KBM-7 (cell line): ENCODE measurements around the gene FRMPD1.

Source experiments
- DNase-seq: peaks from one replicate; pipeline ENCODE4 v3.0.0-alpha.2; 2015
- in situ Hi-C: fragments of 300-500 bp; cut with MboI; formaldehyde crosslinking; loops from 2 replicates; pipeline ENCODE4 v1.14.3; 2020; ENCODE audit warnings: low sequenced_read_pairs, low pct_unique_long_range_greater_than_20kb, mixed read lengths

The FRMPD1 gene

DNA sequence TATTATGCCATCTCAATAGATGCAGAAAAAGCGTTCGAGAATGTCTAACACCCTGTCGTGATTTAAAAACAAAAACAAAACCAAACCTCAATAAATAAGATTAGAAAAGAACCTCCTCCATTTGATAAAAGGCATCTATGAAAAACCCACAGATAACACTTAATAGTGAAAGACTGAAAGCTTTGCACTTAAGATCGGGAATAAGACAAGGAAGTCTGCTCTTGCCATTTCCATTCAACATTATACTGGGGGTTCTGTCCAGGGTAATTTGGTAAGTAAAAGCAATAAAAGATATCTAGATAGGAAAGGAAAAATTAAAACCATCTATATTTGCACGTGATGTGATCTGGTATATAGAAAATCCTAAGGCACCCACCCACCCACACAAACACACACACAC lies 141.4 kb downstream of the FRMPD1 start:
- DNase-seq: no peak
- in situ Hi-C loops: no loop called here

DNA sequence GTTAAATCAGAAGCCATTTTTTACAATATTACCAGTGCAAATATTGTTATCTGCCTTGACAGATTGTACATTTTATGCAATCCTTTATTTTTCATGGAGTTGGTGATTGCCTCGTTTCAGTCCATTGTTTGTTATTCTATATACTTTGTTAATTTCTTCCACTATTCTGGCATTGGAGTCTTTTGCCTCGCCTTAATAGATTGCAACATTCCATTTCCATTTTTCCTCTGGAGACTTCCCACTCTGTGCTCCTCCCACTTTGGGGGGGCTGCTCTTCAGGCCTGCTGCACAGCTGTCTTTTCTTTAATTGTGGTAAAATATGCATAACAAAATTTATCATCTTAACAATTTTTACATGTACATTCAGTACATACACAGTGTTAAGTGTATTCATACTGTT lies 145.5 kb downstream of the FRMPD1 start:
- DNase-seq: no peak
- in situ Hi-C loops: no loop called here
